Tibial nerve (tissue), 4 donors: ENCODE results near the gene RREB1.

Experiments
- EP300 ChIP-seq, 2 donors: sonication (generic); formaldehyde crosslinking; IDR thresholded peaks; one replicate each; pipeline ENCODE4 v1.6.1; 2017; ENCODE audit warnings: antibody characterized with exemption in 2 of 2, mild to moderate bottlenecking in 1 of 2
- POLR2A ChIP-seq, 2 donors: fragments of 450-650 bp; IDR thresholded peaks; one replicate each; pipeline ENCODE4 v1.6.1; 2017; ENCODE audit warnings: antibody characterized with exemption in 2 of 2, mild to moderate bottlenecking in 2 of 2, moderate library complexity in 2 of 2
- TF ChIP-seq, protein P1 (sequence below), 5 experiments: fragments of 200-600 bp in 3 of 5; fragments of 450-650 bp in 2 of 5; sonication (generic) in 3 of 5; IDR thresholded peaks; one replicate each; pipeline ENCODE4 v1.5.1; 2016 to 2019; ENCODE audit warnings: antibody characterized with exemption in 5 of 5, mild to moderate bottlenecking in 3 of 5, moderate library complexity in 2 of 5

DNA sequence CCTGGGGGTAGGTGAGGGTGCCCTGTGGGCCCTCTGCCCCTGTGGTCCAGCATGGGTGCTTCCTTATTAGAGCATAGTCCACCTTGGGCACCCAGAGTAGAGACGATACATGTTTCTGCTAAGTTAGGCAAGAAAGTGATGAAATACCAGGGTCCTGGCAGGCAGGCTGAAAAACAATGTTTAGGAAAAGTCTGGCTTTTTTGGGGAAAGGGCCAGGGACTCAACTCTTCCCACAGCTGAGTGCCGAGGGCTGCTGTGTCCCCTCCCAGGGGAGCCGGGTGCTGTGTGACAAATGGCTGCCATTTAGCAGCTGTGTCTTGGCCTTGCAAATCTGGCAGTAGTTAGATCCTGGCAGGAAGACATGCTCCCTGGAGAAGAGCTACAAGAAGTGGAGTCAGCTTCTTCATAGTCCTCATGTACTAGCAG is 61.5 kb downstream of the RREB1 start:
- TF ChIP-seq, protein P1, sequence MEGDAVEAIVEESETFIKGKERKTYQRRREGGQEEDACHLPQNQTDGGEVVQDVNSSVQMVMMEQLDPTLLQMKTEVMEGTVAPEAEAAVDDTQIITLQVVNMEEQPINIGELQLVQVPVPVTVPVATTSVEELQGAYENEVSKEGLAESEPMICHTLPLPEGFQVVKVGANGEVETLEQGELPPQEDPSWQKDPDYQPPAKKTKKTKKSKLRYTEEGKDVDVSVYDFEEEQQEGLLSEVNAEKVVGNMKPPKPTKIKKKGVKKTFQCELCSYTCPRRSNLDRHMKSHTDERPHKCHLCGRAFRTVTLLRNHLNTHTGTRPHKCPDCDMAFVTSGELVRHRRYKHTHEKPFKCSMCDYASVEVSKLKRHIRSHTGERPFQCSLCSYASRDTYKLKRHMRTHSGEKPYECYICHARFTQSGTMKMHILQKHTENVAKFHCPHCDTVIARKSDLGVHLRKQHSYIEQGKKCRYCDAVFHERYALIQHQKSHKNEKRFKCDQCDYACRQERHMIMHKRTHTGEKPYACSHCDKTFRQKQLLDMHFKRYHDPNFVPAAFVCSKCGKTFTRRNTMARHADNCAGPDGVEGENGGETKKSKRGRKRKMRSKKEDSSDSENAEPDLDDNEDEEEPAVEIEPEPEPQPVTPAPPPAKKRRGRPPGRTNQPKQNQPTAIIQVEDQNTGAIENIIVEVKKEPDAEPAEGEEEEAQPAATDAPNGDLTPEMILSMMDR (IDR thresholded peaks at IDR 0.05): no peak
- TF ChIP-seq POLR2A (IDR thresholded peaks at IDR 0.05) (no peak), EP300 (IDR thresholded peaks at IDR 0.05) (peak in 1 of 2 donors; percentile 54)
